Endothelial cell of umbilical vein (primary cell): ENCODE data around the gene SKA3. TPM values are rescaled to one million over a fixed set of nuclear protein-coding genes. Genes with fewer than 3 reads are reported as not detected.
"Not testable (repeated sequence)": the region's sequence is repeated elsewhere in the genome, so short reads cannot be mapped to it uniquely, and the experiment has no call there.

Source experiments
- BruUV-seq: library from RNA; stranded (reverse); fragments of 400-500 nt; replicated peaks from 2 replicates; lab custom pipeline; 2021; lab: Mats Ljungman, UMichigan
- CTCF ChIA-PET: fragments of 300-600, 350-600 bp; sonication (Branson Sonifier 250); formaldehyde crosslinking; loops from one replicate; lab custom pipeline; 2021; ENCODE audit warnings: antibody characterized with exemption, inconsistent platforms; lab: Charles Lee
- POLR2A ChIA-PET: fragments of 300-600, 350-600 bp; sonication (Branson Sonifier 250); formaldehyde crosslinking; loops from one replicate; lab custom pipeline; 2021; ENCODE audit warnings: antibody characterized with exemption, inconsistent platforms; lab: Charles Lee
- DNase-seq: peaks from one replicate; pipeline ENCODE4 v3.0.0-alpha.2; 2011; ENCODE audit warnings: low read depth, low spot score
- FAIRE-seq: peaks from 2 replicates; lab custom pipeline; 2011; peaks lifted over from hg19 to GRCh38; lab: Jason Lieb, UNC
- H2AFZ ChIP-seq: 2 replicates; pipeline ENCODE4 v1.6.0; 2012; ENCODE audit warnings: low read depth, low read length, control low read depth, inconsistent platforms
- H3K27ac ChIP-seq: 2 replicates; pipeline ENCODE4 v1.5.1; 2011; ENCODE audit warnings: low read depth, mild to moderate bottlenecking, control low read depth, low read length, moderate library complexity; ENCODE audit not compliant: insufficient read depth
- H3K27me3 ChIP-seq, 2 experiments: 2 replicates each; pipeline versions ENCODE4 v1.6.0 to v1.6.1; 2011; ENCODE audit warnings: low read length in 2 of 2, mixed read lengths in 1 of 2; ENCODE audit not compliant: control insufficient read depth in 2 of 2, insufficient read depth in 2 of 2
- H3K36me3 ChIP-seq, 2 experiments: 2 replicates in 1 of 2; 3 replicates in 1 of 2; pipeline ENCODE4 v1.5.1; 2011; ENCODE audit warnings: low read length in 2 of 2, mild to moderate bottlenecking in 1 of 2, moderate library complexity in 1 of 2; ENCODE audit not compliant: control insufficient read depth in 2 of 2, insufficient read depth in 2 of 2; ENCODE audit errors: extremely low read depth in 1 of 2
- H3K4me1 ChIP-seq: 3 replicates; pipeline ENCODE4 v1.5.1; 2011; ENCODE audit warnings: mild to moderate bottlenecking, low read length; ENCODE audit not compliant: control insufficient read depth, insufficient read depth; ENCODE audit errors: extremely low read depth
- H3K4me2 ChIP-seq: 2 replicates; pipeline ENCODE4 v1.6.1; 2011; ENCODE audit warnings: low read length, control low read depth, mixed read lengths; ENCODE audit not compliant: insufficient read depth
- H3K4me3 ChIP-seq, 3 experiments: fragments of 200-600 bp in 1 of 3; sonication (generic), shearing (Covaris generic) in 1 of 3; replicated peaks in 1 of 3; 2 replicates each; pipeline ENCODE4 v1.5.1; 2011 to 2016; ENCODE audit warnings: control low read depth in 3 of 3, low read length in 3 of 3, mild to moderate bottlenecking in 2 of 3, inconsistent platforms in 1 of 3, low read depth in 1 of 3, moderate library complexity in 1 of 3; ENCODE audit not compliant: insufficient read depth in 1 of 3
- H3K79me2 ChIP-seq: 2 replicates; pipeline ENCODE4 v1.6.0; 2012; ENCODE audit warnings: low read length, inconsistent platforms; ENCODE audit not compliant: control insufficient read depth, insufficient read depth
- H3K9ac ChIP-seq: replicated peaks from 2 replicates; pipeline ENCODE3; 2011; ENCODE audit warnings: low read length, control low read depth; ENCODE audit not compliant: insufficient read depth; ENCODE audit errors: extremely low read depth
- H3K9me1 ChIP-seq: replicated peaks from 3 replicates; pipeline ENCODE4 v1.6.0; 2011; ENCODE audit warnings: mild to moderate bottlenecking, low read length; ENCODE audit not compliant: control insufficient read depth, insufficient read depth; ENCODE audit errors: extremely low read depth
- H3K9me3 ChIP-seq: replicated peaks from 2 replicates; pipeline ENCODE4 v1.5.1; 2012; ENCODE audit warnings: low read length, inconsistent platforms; ENCODE audit not compliant: control insufficient read depth, insufficient read depth
- H4K20me1 ChIP-seq: replicated peaks from 2 replicates; pipeline ENCODE3; 2011; ENCODE audit warnings: mild to moderate bottlenecking, low read length; ENCODE audit not compliant: control insufficient read depth, insufficient read depth; ENCODE audit errors: extremely low read depth
- EZH2 ChIP-seq: IDR thresholded peaks from 2 replicates; pipeline ENCODE4 v1.6.1; 2012; ENCODE audit warnings: borderline replicate concordance, low read depth, mild to moderate bottlenecking, moderate library complexity, low read length, inconsistent platforms; ENCODE audit not compliant: severe bottlenecking
- FOS ChIP-seq: IDR thresholded peaks from 2 replicates; pipeline ENCODE4 v1.6.1; 2011; ENCODE audit warnings: mild to moderate bottlenecking, low read length, moderate library complexity, borderline replicate concordance; ENCODE audit not compliant: insufficient read depth
- JUN ChIP-seq: IDR thresholded peaks from 2 replicates; pipeline ENCODE4 v1.6.1; 2011; ENCODE audit warnings: borderline replicate concordance, low read depth; ENCODE audit not compliant: insufficient read length, insufficient read depth
- POLR2A ChIP-seq: IDR thresholded peaks from 2 replicates; pipeline ENCODE4 v1.6.1; 2012; ENCODE audit warnings: low read depth, mild to moderate bottlenecking, control low read depth, low read length
- POLR2AphosphoS5 ChIP-seq: IDR thresholded peaks from 2 replicates; pipeline ENCODE4 v1.6.1; 2012; ENCODE audit warnings: low read depth, mild to moderate bottlenecking, control low read depth, low read length, moderate library complexity; ENCODE audit not compliant: insufficient read depth
- dilution Hi-C: fragments of 300-500 bp; cut with MboI; formaldehyde crosslinking; loops from one replicate; pipeline ENCODE4 v1.15.0; 2019; ENCODE audit warnings: low sequenced_read_pairs; ENCODE audit not compliant: extremely low pct_ligation_motif_present
- intact Hi-C: fragments of 100-400 bp; cut with micrococcal nuclease; formaldehyde crosslinking; loops from one replicate; pipeline ENCODE4 v1.10.0; 2022
- polyA plus RNA-seq, 4 experiments: library from polyadenylated mRNA; depleted of rRNA in 3 of 4; stranded (reverse) in 3 of 4; unstranded in 1 of 4; fragments of >200 nt; gene quantifications; 2 replicates each; pipeline versions ENCODE4 v1.2.1 to v1.2.3, GENCODE V29; 2011 to 2012; ENCODE audit warnings: missing spikeins in 1 of 4
- total RNA-seq: library from RNA; stranded (reverse); gene quantifications from 2 replicates; pipeline ENCODE4 v1.2.3, GENCODE V29; 2021

The SKA3 gene
- total and polyA plus RNA-seq, 2 donors (not counting 3 experiments of a cell fraction or from before 2014, with no cell fraction given), result 9.4 to 28.7 TPM

DNA sequence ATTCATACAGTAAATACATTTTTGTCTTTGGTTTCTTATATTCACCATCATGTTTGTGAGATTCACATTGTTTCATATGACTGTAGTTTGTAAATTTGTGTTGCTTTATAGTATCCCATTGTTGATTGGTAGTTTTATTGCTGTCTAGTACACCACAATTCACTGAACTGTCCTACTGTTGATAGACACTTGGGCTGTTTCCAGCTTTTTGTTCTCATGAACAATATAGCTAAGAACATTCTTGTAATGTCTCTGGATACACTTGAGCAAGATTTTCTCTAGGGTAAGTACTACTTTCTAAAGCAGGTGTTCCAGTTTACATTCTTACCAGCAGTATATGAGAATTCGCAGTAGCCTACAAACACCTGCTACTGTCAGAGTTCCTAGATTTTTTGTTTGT, 37.8 kb downstream of the SKA3 start:
- dilution Hi-C loops (no loop called here), intact Hi-C loops (no loop called here)
- peaks cover 31% of the 10 kb centered on the region for H3K79me2 ChIP-seq
- FAIRE-seq, result peak; percentile 42
- no peaks in the 10 kb centered on the region for H4K20me1 ChIP-seq
- peaks cover 0 to 2% of the 10 kb centered on the region in 2 experiments for H3K36me3 ChIP-seq
- no TSS peak for BruUV-seq
- H3K4me2 ChIP-seq, result no peak overlapping the region
- peaks cover 11% of the 10 kb centered on the region for H3K4me1 ChIP-seq
- no peak overlapping the region for H3K9ac ChIP-seq
- H3K27me3 ChIP-seq, result no peaks in the 10 kb centered on the region
- peak; percentile 56 for DNase-seq
- no peak overlapping the region for H3K27ac ChIP-seq
- ChIA-PET POLR2A (no interaction called here), CTCF (interaction anchor here (1.0 kb wide), 1 partner anchor 195 kb away, joined by 5 read pairs; no protein-coding TSS in a partner anchor)
- TF ChIP-seq EZH2, result no peak
- H3K9me3 ChIP-seq, result no peaks in the 10 kb centered on the region
- no peak overlapping the region for H2AFZ ChIP-seq
- no peak overlapping the region for H3K4me3 ChIP-seq
- H3K9me1 ChIP-seq, result no peaks in the 10 kb centered on the region

DNA sequence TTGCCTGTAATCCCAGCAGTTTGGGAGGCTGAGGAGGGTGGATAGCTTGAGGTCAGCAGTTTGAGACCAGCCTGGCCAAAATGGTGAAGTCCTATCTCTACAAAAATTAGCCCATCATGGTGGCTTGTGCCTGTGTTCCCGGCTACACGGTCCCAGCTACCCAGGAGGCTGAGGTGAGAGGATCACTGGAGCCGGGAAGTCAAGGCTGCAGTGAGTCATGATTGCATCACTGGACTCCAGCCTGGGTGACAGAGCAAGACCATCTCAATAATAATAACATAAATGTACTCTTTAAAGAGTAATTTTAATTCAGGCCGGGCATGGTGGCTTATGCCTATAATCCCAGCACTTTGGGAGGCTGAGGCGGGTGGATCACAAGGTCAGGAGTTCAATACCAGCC, 38.7 kb downstream of the SKA3 start:
- H4K20me1 ChIP-seq, result no peaks in the 10 kb centered on the region
- POLR2A ChIA-PET, result no interaction called here
- BruUV-seq, result no TSS peak

GRCh38 chr13:21135833-21136232, 40.5 kb downstream of the SKA3 start:
- FAIRE-seq, POLR2A ChIA-PET, H3K27me3 ChIP-seq, BruUV-seq, H3K27ac ChIP-seq, H3K36me3 ChIP-seq, dilution Hi-C loops, H3K9me1 ChIP-seq, H3K4me2 ChIP-seq, H2AFZ ChIP-seq, intact Hi-C loops, H3K79me2 ChIP-seq, H3K9ac ChIP-seq, DNase-seq, H4K20me1 ChIP-seq, H3K4me1 ChIP-seq, H3K9me3 ChIP-seq, H3K4me3 ChIP-seq: not testable (repeated sequence)
- CTCF ChIA-PET, result interaction anchor here (1.4 to 1.8 kb wide), 3 partner anchors 102 to 192 kb away, joined by 5 to 6 read pairs (median 6); no protein-coding TSS in a partner anchor

More for the DNA sequence above, 38.7 kb downstream of the SKA3 start:
- no peaks in the 10 kb centered on the region for H3K9me1 ChIP-seq
- CTCF ChIA-PET, result interaction anchor here (0.9 to 2.1 kb wide), 3 partner anchors 15 to 194 kb away, joined by 3 to 6 read pairs (median 4); no protein-coding TSS in a partner anchor
- intact Hi-C loops, result no loop called here
- H3K4me1 ChIP-seq, result peaks cover 11% of the 10 kb centered on the region
- peak overlapping the region; percentile 34 for H2AFZ ChIP-seq
- H3K27me3 ChIP-seq, result no peaks in the 10 kb centered on the region
- TF ChIP-seq JUN, result peak; percentile 19
- TF ChIP-seq POLR2A, result no peak
- peak; percentile 30 for TF ChIP-seq FOS
- no peak for TF ChIP-seq POLR2AphosphoS5
- no peak overlapping the region for H3K4me3 ChIP-seq
- peak; percentile 40 for FAIRE-seq
- no peaks in the 10 kb centered on the region for H3K36me3 ChIP-seq
- no peak for DNase-seq
- peaks cover 22% of the 10 kb centered on the region for H3K79me2 ChIP-seq
- no peak overlapping the region for H3K27ac ChIP-seq
- no peak overlapping the region for H3K9ac ChIP-seq
- H3K4me2 ChIP-seq, result no peak overlapping the region
- dilution Hi-C loops, result no loop called here
- no peaks in the 10 kb centered on the region for H3K9me3 ChIP-seq
